HG03432 (cell line): ENCODE measurements around the gene SKIC2.

ENCODE experiments used
- ATAC-seq: cut with Tn5 transposase; IDR thresholded peaks from one replicate; pipeline ENCODE4 v1.9.1; 2021; ENCODE audit warnings: mild to moderate bottlenecking, moderate library complexity; ENCODE audit not compliant: unreplicated experiment

The SKIC2 gene

GRCh38 chr6:31945154-31945506, 13.8 kb upstream of the SKIC2 start:
- no peak for ATAC-seq

GRCh38 chr6:31945507-31946369, 13.2 kb upstream of the SKIC2 start, which contains the start of gene CFB:
CFB (plus strand) TSS chr6:31946095; CDS start chr6:31946222, 127 bp downstream.
- ATAC-seq = no peak

GRCh38 chr6:31946370-31946885, 12.5 kb upstream of the SKIC2 start:
- ATAC-seq = no peak

GRCh38 chr6:31947070-31947675, 11.8 kb upstream of the SKIC2 start:
- ATAC-seq = no peak

- no peak for ATAC-seq
Measured at GRCh38 chr6:31947864-31948263, 11.1 kb upstream of the SKIC2 start.

GRCh38 chr6:31948306-31948705, 10.7 kb upstream of the SKIC2 start:
- ATAC-seq = no peak

GRCh38 chr6:31948753-31949413, 10.1 kb upstream of the SKIC2 start:
- ATAC-seq = no peak

GRCh38 chr6:31949926-31950548, 8.9 kb upstream of the SKIC2 start:
- ATAC-seq = no peak

- no peak for ATAC-seq
Measured at GRCh38 chr6:31952140-31952805, 6.7 kb upstream of the SKIC2 start.

- ATAC-seq = no peak
Measured at GRCh38 chr6:31952890-31953289, 6.1 kb upstream of the SKIC2 start.

- no peak for ATAC-seq
Measured at GRCh38 chr6:31954511-31954910, 4.5 kb upstream of the SKIC2 start.

- ATAC-seq = no peak
Measured at GRCh38 chr6:31956796-31957195, 2.2 kb upstream of the SKIC2 start.

GRCh38 chr6:31958412-31958740, 599 bp upstream of the SKIC2 start:
- no peak for ATAC-seq

GRCh38 chr6:31961616-31962015, 2.6 kb downstream of the SKIC2 start:
- no peak for ATAC-seq

- ATAC-seq = no peak
Measured at GRCh38 chr6:31963921-31964320, 4.9 kb downstream of the SKIC2 start.

GRCh38 chr6:31965700-31966099, 6.7 kb downstream of the SKIC2 start:
- ATAC-seq = no peak

- no peak for ATAC-seq
Measured at GRCh38 chr6:31966506-31966905, 7.5 kb downstream of the SKIC2 start.

- no peak for ATAC-seq
Measured at GRCh38 chr6:31966997-31967925, 8.3 kb downstream of the SKIC2 start.

- ATAC-seq = no peak
Measured at GRCh38 chr6:31967926-31968320, 8.9 kb downstream of the SKIC2 start.

- ATAC-seq = no peak
Measured at GRCh38 chr6:31968326-31968725, 9.4 kb downstream of the SKIC2 start.
